GM21619 (cell line): ENCODE results near the gene TRAF4.
"Not testable (repeated sequence)": the region's sequence is repeated elsewhere in the genome, so short reads cannot be mapped to it uniquely, and the experiment has no call there.

ENCODE experiments used
- ATAC-seq: cut with Tn5 transposase; IDR thresholded peaks from one replicate; pipeline ENCODE4 v1.9.1; 2021; ENCODE audit not compliant: unreplicated experiment

The TRAF4 gene

GRCh38 chr17:28728364-28729200 is 15.2 kb upstream of the TRAF4 start, which contains the start of gene NEK8:
NEK8 (plus strand) TSS chr17:28728788; CDS start chr17:28728814, 26 bp downstream.
- peak; percentile 29 for ATAC-seq

GRCh38 chr17:28729950-28730330 is 13.9 kb upstream of the TRAF4 start:
- ATAC-seq, result no peak

GRCh38 chr17:28733346-28733745 is 10.5 kb upstream of the TRAF4 start:
- ATAC-seq, result no peak

GRCh38 chr17:28734712-28735241 is 9.0 kb upstream of the TRAF4 start:
- ATAC-seq, result no peak

- no peak for ATAC-seq
Observed at GRCh38 chr17:28735242-28735722, 8.5 kb upstream of the TRAF4 start.

- ATAC-seq, result not testable (repeated sequence)
Observed at GRCh38 chr17:28735913-28736769, 7.7 kb upstream of the TRAF4 start.

GRCh38 chr17:28737316-28737715 is 6.5 kb upstream of the TRAF4 start:
- no peak for ATAC-seq

- ATAC-seq, result peak; percentile 49
Observed at GRCh38 chr17:28737770-28738679, 5.8 kb upstream of the TRAF4 start.

- peak; percentile 23 for ATAC-seq
Observed at GRCh38 chr17:28738680-28739384, 5.0 kb upstream of the TRAF4 start.

GRCh38 chr17:28740406-28741357 is 3.1 kb upstream of the TRAF4 start:
- no peak for ATAC-seq

- ATAC-seq, result no peak
Observed at GRCh38 chr17:28741358-28742349, 2.2 kb upstream of the TRAF4 start.

GRCh38 chr17:28744104-28744971 is 527 bp downstream of the TRAF4 start:
- ATAC-seq, result no peak

GRCh38 chr17:28744972-28745785 is 1.4 kb downstream of the TRAF4 start:
- ATAC-seq, result no peak

GRCh38 chr17:28745786-28746411 is 2.1 kb downstream of the TRAF4 start:
- ATAC-seq, result no peak

- no peak for ATAC-seq
Observed at GRCh38 chr17:28746611-28747050, 2.8 kb downstream of the TRAF4 start.
